OCI-LY1 (cell line): ENCODE data around the gene INS.

Experiments
- CTCF ChIP-seq: fragments of 200-600 bp; sonication (generic), shearing (Covaris generic); IDR thresholded peaks from 2 replicates; pipeline ENCODE4 v1.5.1; 2017; ENCODE audit warnings: mild to moderate bottlenecking, antibody characterized with exemption, low read length, moderate library complexity, mixed read lengths
- EZH2 ChIP-seq: fragments of 200-600 bp; sonication (generic), shearing (Covaris generic); IDR thresholded peaks from 2 replicates; pipeline ENCODE4 v1.8.0; 2017; ENCODE audit warnings: borderline replicate concordance, mixed run types, mild to moderate bottlenecking, antibody characterized with exemption, low read length, moderate library complexity, mixed read lengths

GRCh38 chr11:2201542-2201941 is 40.5 kb upstream of the INS start:
- TF ChIP-seq CTCF (no peak), EZH2 (no peak)
